HepG2 (cell line): ENCODE data around the gene SLC41A3.

Experiments used
- CTCF ChIP-seq: sonication (generic); formaldehyde crosslinking; IDR thresholded peaks from 2 replicates; pipeline ENCODE4 v1.5.0; 2020; ENCODE audit warnings: mild to moderate bottlenecking, missing genetic modification reagents, moderate library complexity
- HDAC6 ChIP-seq: fragments of 200-600 bp; sonication (generic); IDR thresholded peaks from 2 replicates; pipeline ENCODE4 v1.7.0; 2017; ENCODE audit warnings: mild to moderate bottlenecking, antibody characterized with exemption, low read length, low read depth
- NR2C2 ChIP-seq: sonication (generic); formaldehyde crosslinking; IDR thresholded peaks from 2 replicates; pipeline ENCODE4 v1.4.0; 2020; ENCODE audit warnings: missing genetic modification reagents, mild to moderate bottlenecking, moderate library complexity, borderline replicate concordance
- PCBP1 ChIP-seq: fragments of 200-400 bp; formaldehyde crosslinking; IDR thresholded peaks from 2 replicates; pipeline ENCODE4 v1.6.1; 2017; ENCODE audit warnings: mild to moderate bottlenecking, low read depth, low read length, borderline replicate concordance
- REST ChIP-seq, 2 experiments: IDR thresholded peaks; 2 replicates each; pipeline ENCODE4 v1.6.1; 2011 to 2012; ENCODE audit warnings: low read length in 2 of 2, borderline replicate concordance in 1 of 2, low read depth in 1 of 2, mild to moderate bottlenecking in 1 of 2, moderate library complexity in 1 of 2
- SPEN ChIP-seq: sonication (generic); formaldehyde crosslinking; IDR thresholded peaks from 2 replicates; pipeline ENCODE4 v1.5.1; 2020; ENCODE audit warnings: low read depth, mild to moderate bottlenecking, missing genetic modification reagents
- TOE1 ChIP-seq: sonication (generic); formaldehyde crosslinking; IDR thresholded peaks from 2 replicates; pipeline ENCODE4 v1.4.0; 2020; ENCODE audit warnings: mild to moderate bottlenecking, missing genetic modification reagents
- USF2 ChIP-seq, 2 experiments: sonication (generic) in 1 of 2; formaldehyde crosslinking in 1 of 2; IDR thresholded peaks; 2 replicates each; pipeline versions ENCODE4 v1.5.1 to v1.6.1; 2011 to 2020; ENCODE audit warnings: borderline replicate concordance in 1 of 2, low read depth in 1 of 2, low read length in 1 of 2, mild to moderate bottlenecking in 1 of 2, missing genetic modification reagents in 1 of 2, moderate library complexity in 1 of 2
- ZNF101 ChIP-seq: sonication (generic); formaldehyde crosslinking; IDR thresholded peaks from 2 replicates; pipeline ENCODE4 v1.4.0; 2020; ENCODE audit warnings: mild to moderate bottlenecking, low read depth, missing genetic modification reagents, borderline replicate concordance
- ZNF124 ChIP-seq: sonication (generic); formaldehyde crosslinking; IDR thresholded peaks from 2 replicates; pipeline ENCODE4 v1.4.0; 2020; ENCODE audit warnings: missing genetic modification reagents
- ZNF775 ChIP-seq: sonication (generic); formaldehyde crosslinking; IDR thresholded peaks from 2 replicates; pipeline ENCODE4 v1.4.0; 2020; ENCODE audit warnings: missing genetic modification reagents, mild to moderate bottlenecking, moderate library complexity, borderline replicate concordance

- TF ChIP-seq REST (IDR thresholded peaks at IDR 0.05; ENCODE audit: borderline replicate concordance in 1 of 2, low read depth in 1 of 2, low read length in 2 of 2) (no peak), CTCF (CRISPR knock-in tag) (no peak), NR2C2 (CRISPR knock-in tag) (no peak), SPEN (CRISPR knock-in tag) (no peak), USF2 (IDR thresholded peaks at IDR 0.05; ENCODE audit: low read depth, low read length) (no peak), USF2 (CRISPR knock-in tag; IDR thresholded peaks at IDR 0.05; ENCODE audit: borderline replicate concordance) (no peak), ZNF101 (no peak), TOE1 (CRISPR knock-in tag) (no peak), PCBP1 (no peak), HDAC6 (no peak), ZNF124 (no peak), ZNF775 (CRISPR knock-in tag) (no peak)
Measured at GRCh38 chr3:126098391-126098858, 14.5 kb upstream of the SLC41A3 start.
